Gastroesophageal sphincter (tissue), 3 donors: Measurements from ENCODE around the gene SMPD3.

ENCODE experiments used
- CTCF ChIP-seq, 4 experiments: fragments of 200-600 bp in 2 of 4; fragments of 450-650 bp in 2 of 4; sonication (generic) in 1 of 4; IDR thresholded peaks; one replicate each; pipeline ENCODE4 v1.5.1; 2017 to 2019; ENCODE audit warnings: antibody characterized with exemption in 4 of 4, mild to moderate bottlenecking in 2 of 4, moderate library complexity in 2 of 4
- POLR2A ChIP-seq, 2 donors: fragments of 450-650 bp; IDR thresholded peaks; one replicate each; pipeline ENCODE4 v1.6.1; 2017; ENCODE audit warnings: antibody characterized with exemption in 2 of 2, mild to moderate bottlenecking in 2 of 2, moderate library complexity in 1 of 2
- POLR2AphosphoS5 ChIP-seq: sonication (generic); formaldehyde crosslinking; IDR thresholded peaks from one replicate; pipeline ENCODE4 v1.6.1; 2017; ENCODE audit warnings: antibody characterized with exemption

GRCh38 chr16:68383858-68384257 lies 64.5 kb downstream of the SMPD3 start:
- no peak for TF ChIP-seq POLR2A (IDR thresholded peaks at IDR 0.05)
- TF ChIP-seq CTCF (IDR thresholded peaks at IDR 0.05) = no peak
- TF ChIP-seq POLR2AphosphoS5 = no peak
